Fibroblast of lung (primary cell): ENCODE measurements around the gene FLVCR1. TPM values are rescaled to one million over a fixed set of nuclear protein-coding genes. Genes with fewer than 3 reads are reported as not detected.

Experiments used
- DNase-seq, 2 donors: peaks; one replicate each; pipeline versions ENCODE4 v3.0.0 to v3.0.0-alpha.2; 2010; ENCODE audit warnings: low read depth in 2 of 2
- H2AFZ ChIP-seq: 2 replicates; pipeline ENCODE4 v1.5.1; 2012; ENCODE audit warnings: low read length, control low read depth, inconsistent platforms
- H3K27ac ChIP-seq: 2 replicates; pipeline ENCODE4 v1.5.1; 2011; ENCODE audit warnings: low read length, control low read depth; ENCODE audit not compliant: insufficient read depth
- H3K27me3 ChIP-seq: 2 replicates; pipeline ENCODE4 v1.5.1; 2011; ENCODE audit warnings: mild to moderate bottlenecking, low read length; ENCODE audit not compliant: control insufficient read depth, insufficient read depth
- H3K36me3 ChIP-seq: 2 replicates; pipeline ENCODE4 v1.5.1; 2011; ENCODE audit warnings: low read length; ENCODE audit not compliant: control insufficient read depth, insufficient read depth
- H3K4me1 ChIP-seq: 2 replicates; pipeline ENCODE4 v1.5.1; 2011; ENCODE audit warnings: low read length; ENCODE audit not compliant: control insufficient read depth, insufficient read depth; ENCODE audit errors: extremely low read depth
- H3K4me2 ChIP-seq: 2 replicates; pipeline ENCODE4 v1.5.1; 2011; ENCODE audit warnings: low read length, control low read depth; ENCODE audit not compliant: insufficient read depth; ENCODE audit errors: extremely low read depth
- H3K4me3 ChIP-seq, 4 experiments: fragments of 200-600 bp in 1 of 4; sonication (generic) in 1 of 4; replicated peaks in 1 of 4; 2 replicates each; pipeline ENCODE4 v1.5.1; 2011 to 2016; ENCODE audit warnings: low read length in 4 of 4, low read depth in 3 of 4, mild to moderate bottlenecking in 3 of 4, control low read depth in 2 of 4, inconsistent platforms in 1 of 4, mixed read lengths in 1 of 4; ENCODE audit not compliant: insufficient read depth in 1 of 4; ENCODE audit errors: control extremely low read depth in 1 of 4
- H3K79me2 ChIP-seq: 2 replicates; pipeline ENCODE4 v1.5.1; 2012; ENCODE audit warnings: mild to moderate bottlenecking, low read length, inconsistent platforms; ENCODE audit not compliant: control insufficient read depth, insufficient read depth
- H3K9ac ChIP-seq: 2 replicates; pipeline ENCODE4 v1.5.1; 2011; ENCODE audit warnings: mild to moderate bottlenecking, low read length, control low read depth; ENCODE audit not compliant: insufficient read depth
- H3K9me3 ChIP-seq: 2 replicates; pipeline ENCODE4 v1.5.1; 2012; ENCODE audit warnings: low read depth, low read length; ENCODE audit not compliant: control insufficient read depth, insufficient read depth
- H4K20me1 ChIP-seq: 2 replicates; pipeline ENCODE4 v1.5.1; 2011; ENCODE audit warnings: low read length; ENCODE audit not compliant: control insufficient read depth, insufficient read depth; ENCODE audit errors: extremely low read depth
- EZH2 ChIP-seq: IDR thresholded peaks from 2 replicates; pipeline ENCODE4 v1.5.1; 2012; ENCODE audit warnings: low read length, control low read depth, mild to moderate bottlenecking; ENCODE audit errors: missing control alignments
- polyA plus RNA-seq, 2 donors: library from polyadenylated mRNA; depleted of rRNA in 1 of 2; stranded (reverse) in 1 of 2; unstranded in 1 of 2; fragments of >200 nt; gene quantifications; 2 replicates each; pipeline ENCODE4 v1.2.1, GENCODE V29; 2011 to 2012; ENCODE audit warnings: missing spikeins in 1 of 2
- total RNA-seq: library from RNA; depleted of rRNA; stranded (reverse); fragments of >200 nt; gene quantifications from 2 replicates; pipeline ENCODE4 v1.2.1, GENCODE V29; 2014
- TF ChIP-seq, protein P1 (sequence below), 2 donors: IDR thresholded peaks in 1 of 2; conservative IDR thresholded peaks in 1 of 2; 1 replicate in 1 of 2; 2 replicates in 1 of 2; pipeline ENCODE4 v1.5.1; 2011 to 2012; ENCODE audit warnings: low read length in 2 of 2, control low read depth in 1 of 2, inconsistent platforms in 1 of 2, low read depth in 1 of 2, mild to moderate bottlenecking in 1 of 2

The FLVCR1 gene
- total and polyA plus RNA-seq, 2 donors (not counting 1 experiment from before 2014, with no cell fraction given), result 2.5 to 7.3 TPM

DNA sequence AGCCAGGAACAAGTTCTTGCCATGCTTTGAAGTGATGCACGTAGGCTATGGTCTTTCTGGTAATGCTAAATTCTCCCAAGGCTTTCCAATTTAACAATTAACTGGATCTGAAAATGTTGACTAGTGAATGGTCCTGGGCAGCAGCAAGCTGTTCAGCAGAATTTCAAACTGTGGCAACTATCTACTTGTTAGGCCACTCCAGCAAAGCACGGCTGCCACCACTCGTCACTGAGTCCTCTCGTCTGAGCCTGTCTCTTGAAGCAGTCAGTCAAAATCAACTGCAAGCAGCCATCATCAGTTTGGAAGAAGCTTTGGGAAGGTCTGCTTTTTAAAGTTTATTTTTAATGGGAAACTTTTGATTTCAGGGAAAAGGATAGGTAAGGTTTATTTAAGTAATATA is 6.1 kb downstream of the FLVCR1 start:
- Histone ChIP-seq H3K27me3 (no peaks in the 10 kb centered on the region), H3K4me3 (no peak overlapping the region), H3K36me3 (peaks cover 2% of the 10 kb centered on the region), H3K4me1 (no peaks in the 10 kb centered on the region), H3K9me3 (no peaks in the 10 kb centered on the region), H3K4me2 (no peak overlapping the region), H3K9ac (no peak overlapping the region), H2AFZ (no peak overlapping the region), H3K27ac (no peak overlapping the region), H3K79me2 (peaks cover 12% of the 10 kb centered on the region), H4K20me1 (no peaks in the 10 kb centered on the region)
- DNase-seq, result no peak
- TF ChIP-seq, protein P1, sequence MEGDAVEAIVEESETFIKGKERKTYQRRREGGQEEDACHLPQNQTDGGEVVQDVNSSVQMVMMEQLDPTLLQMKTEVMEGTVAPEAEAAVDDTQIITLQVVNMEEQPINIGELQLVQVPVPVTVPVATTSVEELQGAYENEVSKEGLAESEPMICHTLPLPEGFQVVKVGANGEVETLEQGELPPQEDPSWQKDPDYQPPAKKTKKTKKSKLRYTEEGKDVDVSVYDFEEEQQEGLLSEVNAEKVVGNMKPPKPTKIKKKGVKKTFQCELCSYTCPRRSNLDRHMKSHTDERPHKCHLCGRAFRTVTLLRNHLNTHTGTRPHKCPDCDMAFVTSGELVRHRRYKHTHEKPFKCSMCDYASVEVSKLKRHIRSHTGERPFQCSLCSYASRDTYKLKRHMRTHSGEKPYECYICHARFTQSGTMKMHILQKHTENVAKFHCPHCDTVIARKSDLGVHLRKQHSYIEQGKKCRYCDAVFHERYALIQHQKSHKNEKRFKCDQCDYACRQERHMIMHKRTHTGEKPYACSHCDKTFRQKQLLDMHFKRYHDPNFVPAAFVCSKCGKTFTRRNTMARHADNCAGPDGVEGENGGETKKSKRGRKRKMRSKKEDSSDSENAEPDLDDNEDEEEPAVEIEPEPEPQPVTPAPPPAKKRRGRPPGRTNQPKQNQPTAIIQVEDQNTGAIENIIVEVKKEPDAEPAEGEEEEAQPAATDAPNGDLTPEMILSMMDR (conservative IDR thresholded peaks at IDR 0.05 in 1 of 2, IDR thresholded peaks at IDR 0.05 in 1 of 2; ENCODE audit: low read depth in 1 of 2, low read length in 2 of 2), result no peak
- TF ChIP-seq EZH2, result no peak

DNA sequence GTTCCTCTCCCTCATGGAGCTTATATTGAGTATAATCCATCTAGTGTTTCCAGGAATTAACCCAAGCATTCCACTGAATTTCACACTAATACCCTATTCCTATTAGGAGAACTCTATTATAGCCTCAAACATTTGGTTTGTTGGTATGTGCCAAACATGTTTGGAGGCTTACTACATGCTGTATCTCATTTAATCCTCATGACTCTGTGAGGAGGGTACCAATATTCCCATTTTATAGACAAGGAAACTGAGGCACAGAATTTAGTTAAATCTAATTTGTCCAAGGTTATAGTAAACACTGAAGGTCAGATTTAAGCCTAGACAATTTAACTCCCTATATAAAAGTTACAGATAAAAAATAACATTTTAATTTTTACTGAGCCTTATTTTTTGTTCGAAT is 9.1 kb downstream of the FLVCR1 start:
- DNase-seq, result no peak
- Histone ChIP-seq H3K27me3 (no peaks in the 10 kb centered on the region), H3K79me2 (peaks cover under 1% of the 10 kb centered on the region), H3K27ac (no peak overlapping the region), H3K4me2 (no peak overlapping the region), H2AFZ (no peak overlapping the region), H3K36me3 (peaks cover 2% of the 10 kb centered on the region), H3K9ac (no peak overlapping the region), H3K4me1 (no peaks in the 10 kb centered on the region), H3K4me3 (no peak overlapping the region), H4K20me1 (no peaks in the 10 kb centered on the region), H3K9me3 (no peaks in the 10 kb centered on the region)
- no peak for TF ChIP-seq EZH2
- TF ChIP-seq, protein P1 (conservative IDR thresholded peaks at IDR 0.05 in 1 of 2, IDR thresholded peaks at IDR 0.05 in 1 of 2; ENCODE audit: low read depth in 1 of 2, low read length in 2 of 2), result no peak

DNA sequence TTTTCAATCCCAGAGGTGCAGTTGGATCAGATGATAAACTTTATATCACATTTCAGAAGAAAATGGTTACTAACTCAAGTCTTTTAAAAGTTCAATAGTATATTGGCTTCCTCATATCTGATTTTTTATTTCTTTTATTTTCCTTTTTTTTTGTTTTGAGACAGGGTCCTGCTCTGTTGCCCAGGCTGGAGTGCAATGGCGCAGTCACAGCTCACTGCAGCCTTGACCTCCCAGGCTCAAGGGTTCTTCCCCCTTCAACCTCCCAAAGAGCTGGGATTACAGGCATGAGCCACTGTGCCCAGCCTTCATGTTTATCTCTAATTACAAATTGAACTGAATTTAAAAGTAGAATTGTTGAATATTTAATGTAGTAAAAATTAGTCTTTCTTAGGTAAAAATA is 13.9 kb downstream of the FLVCR1 start:
- no peak overlapping the region for H3K27ac ChIP-seq
- DNase-seq, result no peak
- no peak for TF ChIP-seq EZH2
- TF ChIP-seq, protein P1 (conservative IDR thresholded peaks at IDR 0.05 in 1 of 2, IDR thresholded peaks at IDR 0.05 in 1 of 2; ENCODE audit: low read depth in 1 of 2, low read length in 2 of 2), result no peak
- no peaks in the 10 kb centered on the region for H3K27me3 ChIP-seq
- H3K9me3 ChIP-seq, result no peaks in the 10 kb centered on the region
- H3K9ac ChIP-seq, result no peak overlapping the region
- H3K4me3 ChIP-seq, result no peak overlapping the region
- H3K79me2 ChIP-seq, result no peaks in the 10 kb centered on the region
- no peaks in the 10 kb centered on the region for H4K20me1 ChIP-seq
- H2AFZ ChIP-seq, result no peak overlapping the region
- H3K4me1 ChIP-seq, result no peaks in the 10 kb centered on the region
- no peaks in the 10 kb centered on the region for H3K36me3 ChIP-seq
- H3K4me2 ChIP-seq, result no peak overlapping the region
